Adrenal gland (tissue), 5 donors: ENCODE data around the gene ANGEL1.

Source experiments
- CTCF ChIP-seq, 6 experiments: fragments of 450-650 bp in 4 of 6; fragments of 200-600 bp in 2 of 6; sonication (generic) in 1 of 6; IDR thresholded peaks; 1 replicate in 5 of 6; 2 replicates in 1 of 6; pipeline versions ENCODE4 v1.5.1 to v1.8.0; 2016 to 2021; ENCODE audit warnings: antibody characterized with exemption in 6 of 6, mild to moderate bottlenecking in 2 of 6, moderate library complexity in 1 of 6
- POLR2A ChIP-seq, 2 donors: fragments of 450-650 bp; IDR thresholded peaks; one replicate each; pipeline ENCODE4 v1.6.1; 2017; ENCODE audit warnings: antibody characterized with exemption in 2 of 2, mild to moderate bottlenecking in 2 of 2, moderate library complexity in 1 of 2
- donor health status: DM: no; HTN: no; CAD: no.

- TF ChIP-seq CTCF (IDR thresholded peaks at IDR 0.05) (no peak), POLR2A (IDR thresholded peaks at IDR 0.05) (no peak)
Observed at GRCh38 chr14:76780360-76780759, 32.3 kb downstream of the ANGEL1 start.
